HL-60/S4 treated with phorbol 12-myristate 13-acetate at 8.2 ng/mL for 4 days and 3 days (cell line): ENCODE data around the gene FOXD2.
"Not testable (repeated sequence)": the region's sequence is repeated elsewhere in the genome, so short reads cannot be mapped to it uniquely, and the experiment has no call there.

Experiments used
- in situ Hi-C: fragments of 300-500 bp; cut with MboI; formaldehyde crosslinking; loops from 2 replicates; pipeline ENCODE4 v1.15.0; 2022; ENCODE audit warnings: low sequenced_read_pairs

The FOXD2 gene

DNA sequence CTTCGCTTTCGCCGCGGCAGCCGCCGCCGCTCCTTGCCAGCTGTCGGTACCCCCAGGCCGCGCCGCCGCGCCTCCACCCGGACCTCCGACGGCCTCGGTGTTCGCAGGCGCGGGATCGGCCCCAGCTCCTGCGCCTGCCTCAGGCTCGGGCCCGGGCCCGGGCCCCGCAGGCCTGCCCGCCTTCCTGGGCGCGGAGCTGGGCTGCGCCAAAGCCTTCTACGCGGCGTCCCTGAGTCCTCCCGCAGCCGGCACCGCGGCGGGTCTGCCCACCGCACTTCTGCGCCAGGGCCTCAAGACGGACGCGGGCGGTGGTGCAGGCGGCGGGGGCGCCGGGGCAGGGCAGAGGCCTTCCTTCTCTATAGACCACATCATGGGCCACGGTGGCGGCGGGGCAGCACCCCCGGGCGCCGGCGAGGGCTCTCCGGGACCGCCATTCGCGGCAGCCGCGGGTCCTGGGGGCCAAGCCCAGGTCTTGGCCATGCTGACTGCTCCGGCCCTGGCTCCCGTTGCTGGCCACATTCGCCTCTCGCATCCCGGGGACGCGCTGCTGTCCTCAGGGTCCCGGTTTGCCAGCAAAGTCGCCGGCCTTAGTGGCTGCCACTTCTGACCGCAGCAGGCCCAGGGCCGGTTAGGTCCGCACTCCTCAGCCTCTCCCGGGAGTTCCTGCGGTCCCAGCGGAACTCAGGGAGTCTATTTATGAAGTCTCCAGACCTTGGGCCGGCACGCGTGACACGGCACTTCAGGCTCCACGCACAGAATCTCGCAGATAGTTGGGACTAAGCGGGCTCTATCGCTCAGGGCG lies 1.4 kb downstream of the FOXD2 start:
- in situ Hi-C loops: no loop called here

DNA sequence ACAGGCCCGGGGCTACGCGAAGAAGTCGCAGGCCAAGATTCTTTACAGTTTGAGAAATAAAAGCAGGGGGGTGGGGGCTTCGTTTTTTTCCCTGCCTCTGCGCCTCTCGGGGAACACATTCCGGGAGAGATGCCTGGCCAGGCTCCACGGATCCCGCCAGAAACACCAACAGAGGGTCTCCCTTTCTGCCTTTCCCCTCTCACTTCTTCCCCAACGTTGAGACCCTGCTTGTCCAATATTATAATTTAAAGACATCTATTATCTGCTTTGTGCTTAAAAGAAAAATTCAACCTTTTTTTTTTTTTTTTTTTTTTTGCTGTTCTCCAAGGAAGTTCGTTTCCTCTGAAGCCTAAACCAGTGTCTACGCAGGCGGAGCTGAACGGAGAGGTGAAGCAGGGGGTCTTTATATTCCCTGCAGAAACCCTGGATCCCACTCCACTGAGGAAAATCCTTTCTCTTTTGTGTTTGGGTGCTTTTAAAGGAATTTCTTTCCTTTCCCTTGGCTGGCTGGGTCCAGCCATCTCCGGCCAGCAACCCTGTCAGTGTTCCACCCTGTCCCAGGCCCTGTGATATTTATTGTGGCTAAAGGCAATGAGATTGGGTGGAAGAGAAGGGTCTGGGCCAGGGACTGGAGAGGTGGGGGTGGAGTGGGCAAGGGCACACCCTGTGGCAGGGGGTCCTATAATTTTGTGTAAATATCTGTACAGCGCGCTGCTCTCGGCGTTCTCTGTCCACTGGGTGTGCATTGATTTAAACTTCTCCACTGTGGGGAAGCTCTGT lies 2.2 kb downstream of the FOXD2 start:
- in situ Hi-C loops: no loop called here

- in situ Hi-C loops: no loop called here
These were observed 2.8 kb downstream of the FOXD2 start for GRCh38 chr1:47440599-47441081.

- in situ Hi-C loops: no loop called here
These were observed 3.7 kb downstream of the FOXD2 start for GRCh38 chr1:47441450-47442106.

DNA sequence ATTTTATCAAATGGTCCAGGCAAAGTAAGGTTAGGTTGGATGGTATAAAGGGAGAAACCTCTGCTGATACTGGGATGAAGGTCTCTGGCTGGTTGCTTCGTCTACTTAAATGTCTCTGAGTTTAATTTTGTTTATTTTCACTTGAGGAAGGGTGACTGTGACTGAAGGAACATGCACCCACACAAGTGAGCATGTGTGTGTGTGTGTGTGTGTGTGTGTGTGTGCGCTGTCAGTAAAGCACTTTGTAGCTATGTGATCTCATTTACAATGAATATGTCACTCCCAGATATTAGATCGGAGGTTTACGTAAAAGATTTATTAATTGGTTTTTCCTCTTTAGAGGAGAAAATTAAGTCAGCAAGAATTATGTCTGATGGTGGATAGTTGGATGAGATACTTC lies 4.4 kb downstream of the FOXD2 start:
- in situ Hi-C loops: no loop called here

- in situ Hi-C loops: no loop called here
These were observed 5.1 kb downstream of the FOXD2 start for GRCh38 chr1:47442842-47443529.

- in situ Hi-C loops: no loop called here
These were observed 5.9 kb downstream of the FOXD2 start for GRCh38 chr1:47443530-47444296.

DNA sequence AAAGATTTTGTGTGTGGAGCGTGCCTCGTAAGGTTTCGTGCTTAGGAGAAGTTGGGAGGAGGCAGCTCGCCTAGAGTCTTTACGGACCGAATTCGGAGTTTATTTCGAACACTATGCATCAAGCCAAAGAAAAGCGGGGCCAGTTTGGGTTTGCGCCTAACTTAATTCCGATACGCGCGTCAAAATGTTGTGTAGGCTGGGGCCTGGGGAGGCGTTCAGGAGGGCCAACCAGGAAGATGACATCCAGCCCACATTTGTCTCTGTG lies 6.4 kb downstream of the FOXD2 start:
- in situ Hi-C loops: no loop called here

- in situ Hi-C loops: no loop called here
These were observed 7.0 kb downstream of the FOXD2 start for GRCh38 chr1:47444562-47445465.

DNA sequence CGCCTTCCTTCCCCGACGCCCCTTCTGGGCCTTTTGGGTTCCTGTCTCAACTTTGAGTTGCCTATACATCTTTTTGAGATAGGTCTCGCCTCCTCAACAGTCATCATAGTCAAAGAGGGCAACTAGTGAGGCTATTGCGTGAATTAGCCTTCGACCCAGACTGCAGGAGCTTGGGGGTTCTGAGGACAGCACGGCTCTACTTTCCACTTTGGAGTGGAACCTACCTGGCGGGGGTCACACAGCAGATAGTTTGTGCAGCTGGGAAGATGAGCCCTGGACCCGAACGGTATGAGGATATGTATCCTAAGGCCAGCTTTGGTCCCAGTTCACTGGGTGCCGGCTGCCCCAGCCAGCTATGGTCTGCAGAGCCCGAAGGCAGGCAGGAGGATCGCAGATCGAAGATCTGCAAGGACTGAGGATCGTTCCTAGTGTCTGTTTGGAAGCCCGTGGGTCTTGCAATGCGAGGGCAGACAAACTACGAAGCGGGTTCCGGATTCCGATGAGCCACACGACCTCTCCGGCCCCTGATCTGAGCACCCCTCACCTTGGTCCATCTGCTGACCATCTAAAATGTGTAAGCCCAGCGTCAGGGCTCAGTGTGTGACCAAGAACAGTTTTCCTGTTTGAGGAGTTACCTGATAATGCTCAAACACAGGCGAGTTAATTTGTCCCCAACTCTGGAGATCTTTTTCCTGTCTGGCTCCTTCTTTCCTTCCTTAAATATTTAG lies 8.1 kb downstream of the FOXD2 start:
- in situ Hi-C loops: no loop called here

GRCh38 chr1:47448462-47449222 lies 10.8 kb downstream of the FOXD2 start:
- in situ Hi-C loops: no loop called here

GRCh38 chr1:47449822-47450552 lies 12.1 kb downstream of the FOXD2 start:
- in situ Hi-C loops: no loop called here

DNA sequence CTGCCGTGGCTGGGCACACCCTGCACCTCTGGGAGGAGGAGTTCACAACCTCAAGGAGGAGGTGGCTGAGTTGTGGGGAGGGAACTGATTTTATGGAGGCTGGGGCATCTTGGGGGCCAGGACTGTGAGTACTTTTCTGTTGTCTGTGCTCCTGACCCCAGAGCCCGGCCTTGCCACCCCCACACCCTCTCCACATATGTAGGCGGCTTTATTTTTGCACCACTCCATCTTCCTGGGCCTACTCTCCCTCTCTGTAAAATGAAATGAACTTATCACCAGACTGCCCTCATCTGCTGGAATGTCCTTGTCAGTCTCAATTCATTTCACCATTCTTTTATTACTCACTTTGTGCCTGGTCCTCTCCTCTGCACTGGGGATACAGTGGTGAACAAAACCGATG lies 12.8 kb downstream of the FOXD2 start:
- in situ Hi-C loops: no loop called here

DNA sequence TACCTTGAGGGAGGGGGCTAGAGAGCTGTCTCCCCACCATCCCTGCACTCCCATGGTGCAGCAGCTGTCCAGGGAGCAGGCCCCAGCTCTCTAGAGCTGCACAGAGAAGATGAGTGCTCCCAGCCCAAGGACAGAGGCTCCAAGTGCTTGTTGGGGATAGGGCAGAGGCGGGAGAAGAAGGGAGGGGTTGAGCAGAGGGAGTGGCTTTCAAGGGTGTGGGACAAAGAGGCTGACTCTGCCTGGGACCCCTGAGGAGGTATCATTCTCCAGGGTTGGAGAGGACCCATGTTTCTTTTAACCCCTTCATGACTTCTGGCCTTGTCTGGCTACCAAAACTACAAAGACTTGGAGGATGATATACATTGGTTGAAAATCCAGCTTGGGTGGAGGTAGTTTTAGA lies 14.6 kb downstream of the FOXD2 start:
- in situ Hi-C loops: no loop called here

- in situ Hi-C loops: not testable (repeated sequence)
These were observed 16.1 kb downstream of the FOXD2 start for GRCh38 chr1:47453910-47454309.

DNA sequence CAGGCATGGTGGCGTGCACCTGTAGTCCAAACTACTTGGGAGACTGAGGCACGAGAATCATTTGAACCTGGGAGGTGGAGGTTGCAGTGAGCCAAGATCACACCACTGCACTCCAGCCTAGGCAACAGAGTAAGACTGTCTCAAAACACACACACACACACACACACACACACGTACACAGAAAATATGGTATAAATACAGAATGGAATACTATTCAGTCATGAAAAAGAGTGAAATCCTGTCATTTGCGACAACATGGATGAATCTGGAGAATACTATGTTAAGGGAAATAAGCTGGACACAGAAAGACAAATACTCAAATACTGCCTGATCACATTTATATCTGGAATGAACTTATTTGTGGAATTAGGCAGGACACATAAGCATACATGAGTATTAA lies 18.4 kb downstream of the FOXD2 start:
- in situ Hi-C loops: no loop called here

- in situ Hi-C loops: not testable (repeated sequence)
These were observed 19.7 kb downstream of the FOXD2 start for GRCh38 chr1:47457547-47457946.
